Transverse colon (tissue), 3 donors: ENCODE measurements around the gene AGPAT2.

ENCODE experiments used
- EP300 ChIP-seq: sonication (generic); formaldehyde crosslinking; IDR thresholded peaks from one replicate; pipeline ENCODE4 v1.6.1; 2017; ENCODE audit warnings: antibody characterized with exemption, low read depth
- POLR2A ChIP-seq: fragments of 450-650 bp; IDR thresholded peaks from one replicate; pipeline ENCODE4 v1.6.1; 2016; ENCODE audit warnings: antibody characterized with exemption, mild to moderate bottlenecking, moderate library complexity
- TF ChIP-seq, protein P1 (sequence below), 5 experiments: fragments of 200-600 bp in 3 of 5; fragments of 450-650 bp in 2 of 5; sonication (generic) in 3 of 5; IDR thresholded peaks; 1 replicate in 2 of 5; 2 replicates in 3 of 5; pipeline ENCODE4 v1.5.1; 2016 to 2017; ENCODE audit warnings: antibody characterized with exemption in 5 of 5, inconsistent platforms in 3 of 5, mild to moderate bottlenecking in 2 of 5, moderate library complexity in 1 of 5

DNA sequence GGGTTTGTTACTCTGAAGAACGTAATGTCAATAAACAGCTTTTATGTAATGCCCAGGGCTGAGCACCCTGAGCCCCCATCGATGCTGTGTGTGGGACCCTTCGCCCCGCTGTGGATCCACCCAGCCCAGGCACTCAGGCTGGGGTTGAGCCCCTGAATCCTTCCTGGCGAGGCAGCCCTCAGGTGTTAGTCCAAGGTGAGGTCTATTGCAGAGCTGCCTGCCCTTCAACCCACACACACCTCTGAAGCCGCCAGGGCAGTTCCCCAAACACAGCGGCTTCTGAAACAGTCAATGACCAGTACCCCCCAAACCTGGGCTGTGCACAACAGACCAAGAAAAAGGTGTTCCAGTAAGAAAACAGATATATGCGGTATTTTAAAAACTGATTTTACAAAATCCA lies 36.7 kb upstream of the AGPAT2 start:
- TF ChIP-seq POLR2A (no peak), EP300 (no peak)
- TF ChIP-seq, protein P1, sequence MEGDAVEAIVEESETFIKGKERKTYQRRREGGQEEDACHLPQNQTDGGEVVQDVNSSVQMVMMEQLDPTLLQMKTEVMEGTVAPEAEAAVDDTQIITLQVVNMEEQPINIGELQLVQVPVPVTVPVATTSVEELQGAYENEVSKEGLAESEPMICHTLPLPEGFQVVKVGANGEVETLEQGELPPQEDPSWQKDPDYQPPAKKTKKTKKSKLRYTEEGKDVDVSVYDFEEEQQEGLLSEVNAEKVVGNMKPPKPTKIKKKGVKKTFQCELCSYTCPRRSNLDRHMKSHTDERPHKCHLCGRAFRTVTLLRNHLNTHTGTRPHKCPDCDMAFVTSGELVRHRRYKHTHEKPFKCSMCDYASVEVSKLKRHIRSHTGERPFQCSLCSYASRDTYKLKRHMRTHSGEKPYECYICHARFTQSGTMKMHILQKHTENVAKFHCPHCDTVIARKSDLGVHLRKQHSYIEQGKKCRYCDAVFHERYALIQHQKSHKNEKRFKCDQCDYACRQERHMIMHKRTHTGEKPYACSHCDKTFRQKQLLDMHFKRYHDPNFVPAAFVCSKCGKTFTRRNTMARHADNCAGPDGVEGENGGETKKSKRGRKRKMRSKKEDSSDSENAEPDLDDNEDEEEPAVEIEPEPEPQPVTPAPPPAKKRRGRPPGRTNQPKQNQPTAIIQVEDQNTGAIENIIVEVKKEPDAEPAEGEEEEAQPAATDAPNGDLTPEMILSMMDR (IDR thresholded peaks at IDR 0.05) = no peak
